ENCODE results near the gene CEP85L.

CEP85L gene

GRCh38 chr6:118663993-118664985 is 12.9 kb upstream of the CEP85L start:
- no peaks in the 10 kb centered on the region for H3K27me3 ChIP-seq (ENCODE audit: low read length)
- H4K20me1 ChIP-seq (ENCODE audit: low read depth, low read length) = 0 out of 2 replicates have a peak, but pooled peaks cover 5% of the 10 kb centered on the region
- no peaks in the 10 kb centered on the region for H3F3A ChIP-seq (ENCODE audit: insufficient read depth)
- no peak for TF ChIP-seq CTCF (IDR thresholded peaks at IDR 0.05; ENCODE audit: insufficient read depth, low read length, poor library complexity, severe bottlenecking)
- TF ChIP-seq EZH2phosphoT487 (conservative IDR thresholded peaks at IDR 0.05; ENCODE audit: low read length) = no peak
- no peak overlapping the region for H2AFZ ChIP-seq (ENCODE audit: low read depth, low read length, severe bottlenecking)
- H3K79me2 ChIP-seq (ENCODE audit: insufficient read depth, low read length) = no peaks in the 10 kb centered on the region
- no peak overlapping the region for H3K4me3 ChIP-seq (ENCODE audit: insufficient read depth, low read length, poor library complexity, severe bottlenecking)
- no peaks in the 10 kb centered on the region for H3K9me2 ChIP-seq (replicated peaks; ENCODE audit: insufficient read depth, low read length)
- no peak overlapping the region for H3K4me2 ChIP-seq (ENCODE audit: low read depth, low read length, poor library complexity, severe bottlenecking)
- H3K9me3 ChIP-seq (ENCODE audit: insufficient read depth, low read length) = no peaks in the 10 kb centered on the region
- H3K9ac ChIP-seq (ENCODE audit: low read length) = no peak overlapping the region
- no peak overlapping the region for H3K27ac ChIP-seq (ENCODE audit: low read depth, low read length)
- no peaks in the 10 kb centered on the region for H3K36me3 ChIP-seq (ENCODE audit: low read length)

- Histone ChIP-seq H3K79me2 (ENCODE audit: insufficient read depth, low read length) (no peaks in the 10 kb centered on the region), H3K36me3 (ENCODE audit: low read length) (0 out of 2 replicates have a peak, but pooled peaks cover 3% of the 10 kb centered on the region), H3K9ac (ENCODE audit: low read length) (no peak overlapping the region), H3K27me3 (ENCODE audit: low read length) (no peaks in the 10 kb centered on the region), H3F3A (ENCODE audit: insufficient read depth) (no peaks in the 10 kb centered on the region), H3K9me2 (replicated peaks; ENCODE audit: insufficient read depth, low read length) (no peaks in the 10 kb centered on the region), H3K4me2 (ENCODE audit: low read depth, low read length, poor library complexity, severe bottlenecking) (no peak overlapping the region), H3K27ac (ENCODE audit: low read depth, low read length) (no peak overlapping the region), H4K20me1 (ENCODE audit: low read depth, low read length) (0 out of 2 replicates have a peak, but pooled peaks cover 5% of the 10 kb centered on the region), H3K4me3 (ENCODE audit: insufficient read depth, low read length, poor library complexity, severe bottlenecking) (no peak overlapping the region), H2AFZ (ENCODE audit: low read depth, low read length, severe bottlenecking) (no peak overlapping the region), H3K9me3 (ENCODE audit: insufficient read depth, low read length) (no peaks in the 10 kb centered on the region)
- TF ChIP-seq EZH2phosphoT487 (conservative IDR thresholded peaks at IDR 0.05; ENCODE audit: low read length) = no peak
- no peak for TF ChIP-seq CTCF (IDR thresholded peaks at IDR 0.05; ENCODE audit: insufficient read depth, low read length, poor library complexity, severe bottlenecking)
Observed at GRCh38 chr6:118661831-118662230, 10.4 kb upstream of the CEP85L start.

GRCh38 chr6:118660218-118660569 is 8.8 kb upstream of the CEP85L start:
- no peaks in the 10 kb centered on the region for H3K9me3 ChIP-seq (ENCODE audit: insufficient read depth, low read length)
- no peaks in the 10 kb centered on the region for H3F3A ChIP-seq (ENCODE audit: insufficient read depth)
- no peak overlapping the region for H3K4me2 ChIP-seq (ENCODE audit: low read depth, low read length, poor library complexity, severe bottlenecking)
- no peak for TF ChIP-seq CTCF (IDR thresholded peaks at IDR 0.05; ENCODE audit: insufficient read depth, low read length, poor library complexity, severe bottlenecking)
- no peak for TF ChIP-seq EZH2phosphoT487 (conservative IDR thresholded peaks at IDR 0.05; ENCODE audit: low read length)
- H2AFZ ChIP-seq (ENCODE audit: low read depth, low read length, severe bottlenecking) = no peak overlapping the region
- no peak overlapping the region for H3K27ac ChIP-seq (ENCODE audit: low read depth, low read length)
- no peak overlapping the region for H3K9ac ChIP-seq (ENCODE audit: low read length)
- no peaks in the 10 kb centered on the region for H3K79me2 ChIP-seq (ENCODE audit: insufficient read depth, low read length)
- H4K20me1 ChIP-seq (ENCODE audit: low read depth, low read length) = no peaks in the 10 kb centered on the region
- 0 out of 2 replicates have a peak, but pooled peaks cover 3% of the 10 kb centered on the region for H3K36me3 ChIP-seq (ENCODE audit: low read length)
- H3K27me3 ChIP-seq (ENCODE audit: low read length) = no peaks in the 10 kb centered on the region
- no peaks in the 10 kb centered on the region for H3K9me2 ChIP-seq (replicated peaks; ENCODE audit: insufficient read depth, low read length)
- H3K4me3 ChIP-seq (ENCODE audit: insufficient read depth, low read length, poor library complexity, severe bottlenecking) = no peak overlapping the region
